Neural cell (in vitro differentiated cells): Measurements from ENCODE around the gene GANAB.

ENCODE experiments used
- CTCF ChIP-seq: fragments of 450-650 bp; IDR thresholded peaks from 2 replicates; pipeline ENCODE4 v1.5.1; 2014; ENCODE audit warnings: antibody characterized with exemption, mild to moderate bottlenecking, moderate library complexity; ENCODE audit not compliant: poor library complexity, severe bottlenecking
- EP300 ChIP-seq: fragments of 450-650 bp; conservative IDR thresholded peaks from 2 replicates; pipeline ENCODE4 v1.6.1; 2014; ENCODE audit warnings: antibody characterized with exemption, mild to moderate bottlenecking, moderate library complexity; ENCODE audit not compliant: poor library complexity, severe bottlenecking
- EZH2 ChIP-seq: fragments of 200-600, 300-800 bp; shearing (Covaris generic), sonication (generic); IDR thresholded peaks from 2 replicates; pipeline ENCODE4 v1.6.1; 2014; ENCODE audit warnings: antibody characterized with exemption, low read length, borderline replicate concordance, mild to moderate bottlenecking; ENCODE audit not compliant: insufficient read depth, poor library complexity, severe bottlenecking
- MXI1 ChIP-seq: fragments of 450-650 bp; conservative IDR thresholded peaks from 2 replicates; pipeline ENCODE4 v1.6.1; 2014; ENCODE audit warnings: antibody characterized with exemption, mild to moderate bottlenecking; ENCODE audit not compliant: poor library complexity, severe bottlenecking
- POLR2AphosphoS5 ChIP-seq: IDR thresholded peaks from 2 replicates; pipeline ENCODE4 v1.6.1; 2012
- RAD21 ChIP-seq: fragments of 450-650 bp; conservative IDR thresholded peaks from 2 replicates; pipeline ENCODE4 v1.6.1; 2014; ENCODE audit warnings: antibody characterized with exemption, mild to moderate bottlenecking, moderate library complexity
- SMC3 ChIP-seq: fragments of 450-650 bp; conservative IDR thresholded peaks from 2 replicates; pipeline ENCODE4 v1.6.1; 2014; ENCODE audit warnings: antibody characterized with exemption, mild to moderate bottlenecking, moderate library complexity; ENCODE audit not compliant: poor library complexity
- TAF1 ChIP-seq: IDR thresholded peaks from 2 replicates; pipeline ENCODE4 v1.6.1; 2012; ENCODE audit warnings: low read depth

- TF ChIP-seq CTCF (no peak), EZH2 (no peak), TAF1 (no peak), POLR2AphosphoS5 (no peak), SMC3 (no peak), EP300 (no peak), RAD21 (no peak), MXI1 (no peak)
Observed at GRCh38 chr11:62610814-62611704, 35.4 kb downstream of the GANAB start.
